GM18499 (cell line): Measurements from ENCODE around the gene GOLGA6B.
"Not testable (repeated sequence)": the region's sequence is repeated elsewhere in the genome, so short reads cannot be mapped to it uniquely, and the experiment has no call there.

Source experiments
- ATAC-seq: cut with Tn5 transposase; IDR thresholded peaks from one replicate; pipeline ENCODE4 v1.9.1; 2021; ENCODE audit warnings: moderate number of reproducible peaks; ENCODE audit not compliant: insufficient read depth, unreplicated experiment

The GOLGA6B gene

GRCh38 chr15:72661081-72661480, 6.6 kb downstream of the GOLGA6B start:
- not testable (repeated sequence) for ATAC-seq

GRCh38 chr15:72663931-72664330, 9.4 kb downstream of the GOLGA6B start:
- not testable (repeated sequence) for ATAC-seq

DNA sequence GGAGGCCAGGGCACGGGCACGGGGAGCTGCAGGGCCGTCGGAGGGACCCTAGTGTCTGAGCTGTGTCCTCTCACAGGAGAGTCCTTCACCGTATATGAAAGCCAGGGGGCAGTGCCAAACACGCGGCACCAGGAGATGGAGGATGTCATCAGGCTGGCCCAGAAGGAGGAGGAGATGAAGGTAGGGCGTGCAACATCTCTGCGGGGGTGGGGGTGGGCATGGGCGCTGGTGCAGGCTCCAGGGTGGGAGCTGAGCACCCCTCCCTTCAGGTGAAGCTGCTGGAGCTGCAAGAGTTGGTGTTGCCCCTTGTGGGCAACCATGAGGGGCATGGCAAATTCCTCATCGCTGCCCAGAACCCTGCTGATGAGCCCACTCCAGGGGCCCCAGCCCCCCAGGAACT, 11.2 kb downstream of the GOLGA6B start:
- not testable (repeated sequence) for ATAC-seq

DNA sequence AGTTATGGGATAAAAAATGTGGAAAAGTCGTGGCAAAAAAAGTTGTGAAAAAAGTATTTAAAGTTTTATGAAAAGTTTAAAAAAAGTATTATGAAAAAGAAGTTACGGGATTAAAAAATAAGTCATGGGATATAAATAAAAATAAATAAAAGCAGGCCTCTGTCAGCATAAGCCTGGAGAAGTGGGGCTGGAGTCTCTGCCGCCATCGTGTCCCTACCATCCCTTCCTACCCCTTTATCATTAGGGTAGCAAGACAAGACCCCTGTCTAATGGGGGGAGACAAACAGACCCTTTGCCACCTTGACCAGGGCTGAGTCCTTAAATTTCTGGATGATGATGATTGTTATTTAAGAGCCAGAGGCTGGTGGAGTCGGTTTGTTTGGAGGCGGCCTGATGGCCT, 15.3 kb downstream of the GOLGA6B start:
- ATAC-seq, result not testable (repeated sequence)

DNA sequence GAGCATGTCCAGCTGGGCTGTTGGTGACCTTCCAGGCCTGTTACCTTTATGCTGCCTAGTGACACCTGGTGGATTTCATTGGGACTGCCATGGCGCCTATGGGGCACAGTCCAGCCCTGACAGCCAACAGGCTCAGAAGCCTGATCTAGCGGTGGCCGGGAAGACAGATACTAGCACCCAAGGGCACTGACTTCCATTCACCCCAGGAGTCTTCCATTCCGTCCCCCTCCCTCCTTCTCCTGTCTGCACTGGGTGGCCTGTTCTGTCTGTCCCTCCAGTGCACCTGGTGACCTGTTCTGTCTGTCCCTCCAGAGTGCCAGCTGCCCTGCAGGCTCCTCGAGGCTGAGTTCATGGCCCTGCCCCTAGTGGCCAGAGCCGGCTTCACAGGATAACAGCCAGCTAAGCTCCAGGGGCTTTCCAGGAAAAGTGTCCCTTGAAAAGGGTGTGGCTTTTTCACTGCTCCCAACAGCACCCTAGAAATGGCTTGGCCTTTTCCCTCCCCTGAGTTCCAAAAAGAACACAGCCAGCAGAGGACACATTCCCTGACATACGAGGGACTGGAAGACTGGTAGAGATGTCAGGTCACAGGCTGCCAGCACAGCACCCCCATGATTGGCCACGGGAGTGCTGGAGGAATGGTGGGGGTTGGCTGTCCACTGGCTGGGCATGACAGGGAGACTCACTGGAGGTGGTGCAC, 16.3 kb downstream of the GOLGA6B start:
- ATAC-seq, result peak; percentile 75

GRCh38 chr15:72671525-72671924, 17.0 kb downstream of the GOLGA6B start:
- no peak for ATAC-seq

DNA sequence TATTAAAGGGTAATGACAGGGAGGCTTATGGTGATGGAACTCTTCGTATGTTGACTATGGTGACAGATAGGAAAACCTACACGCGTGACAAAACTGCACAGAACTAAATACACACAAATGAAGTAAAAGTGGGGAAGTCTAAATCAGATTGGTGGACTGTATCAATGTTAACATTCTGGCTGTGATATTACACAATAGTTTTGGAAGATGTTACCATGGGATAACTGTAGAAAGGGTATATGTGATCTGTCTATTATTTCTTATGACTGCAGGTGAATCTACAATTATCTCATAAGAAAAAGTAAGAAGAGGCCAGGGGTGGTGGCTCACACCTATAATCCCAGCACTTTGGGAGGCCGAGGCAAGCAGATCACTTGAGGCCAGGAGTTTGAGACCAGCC, 22.3 kb downstream of the GOLGA6B start:
- no peak for ATAC-seq

DNA sequence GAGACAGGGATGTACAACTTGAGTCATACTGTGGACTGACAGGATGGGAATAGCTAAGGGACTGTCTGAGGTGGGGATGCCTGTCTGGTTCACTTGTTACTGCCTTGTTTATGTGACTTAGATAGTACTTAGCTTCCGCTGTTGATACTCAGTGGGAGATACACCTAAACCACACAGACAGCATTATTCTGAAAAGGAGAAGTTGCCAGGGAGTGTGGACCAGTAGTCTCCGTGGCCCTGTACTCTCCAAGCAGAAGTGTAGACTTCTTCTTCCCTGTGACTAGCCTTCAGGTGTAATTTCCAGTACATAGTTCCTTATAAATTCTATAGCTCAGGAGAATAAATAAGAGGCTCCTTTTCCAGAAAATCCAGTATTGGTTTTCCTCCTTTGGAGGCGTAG, 26.4 kb downstream of the GOLGA6B start:
- ATAC-seq, result no peak

- ATAC-seq, result no peak
These were observed 28.3 kb downstream of the GOLGA6B start for GRCh38 chr15:72682772-72683171.

DNA sequence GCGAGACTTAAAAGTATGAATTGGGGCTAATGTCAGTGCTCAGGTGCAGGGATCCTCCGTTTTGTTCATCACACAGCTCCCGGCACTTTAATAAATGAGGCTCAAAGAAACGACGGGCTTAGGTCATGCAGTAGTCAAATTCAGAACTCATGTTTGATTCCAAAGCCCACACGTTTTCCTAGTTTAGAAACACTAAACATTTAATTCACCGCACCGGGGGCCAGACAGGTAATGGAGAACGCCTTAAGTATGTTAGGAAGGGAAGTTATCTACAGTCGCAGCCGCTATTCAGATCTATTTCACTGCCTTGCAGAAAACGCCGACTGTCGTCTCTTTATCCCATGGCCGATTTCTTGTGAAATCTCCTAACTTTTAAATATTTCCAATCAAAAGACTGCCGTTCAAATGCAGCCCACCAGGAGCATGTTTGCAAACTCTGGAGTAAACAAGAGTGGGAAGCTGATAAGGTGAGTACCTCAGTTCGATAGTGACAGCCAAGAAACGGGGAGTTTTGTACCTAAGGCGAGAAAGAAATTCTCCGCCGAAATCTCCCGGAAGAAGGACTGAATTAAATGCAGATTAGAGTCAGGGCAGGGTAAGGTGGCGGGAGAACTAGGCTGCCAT, 30.9 kb downstream of the GOLGA6B start:
- ATAC-seq, result no peak

GRCh38 chr15:72685925-72686794, 31.7 kb downstream of the GOLGA6B start, which contains the start of the genes BBS4 and HIGD2B:
Gene BBS4, plus strand, starts transcription at chr15:72686207. Its CDS starts 21 bp downstream, at chr15:72686228.
Gene HIGD2B, minus strand, starts transcription at chr15:72686182. Its CDS starts 9,808 bp downstream, at chr15:72676374.
- peak; percentile 81 for ATAC-seq

GRCh38 chr15:72688697-72689096, 34.2 kb downstream of the GOLGA6B start:
- no peak for ATAC-seq

- ATAC-seq, result no peak
These were observed 36.4 kb downstream of the GOLGA6B start for GRCh38 chr15:72690938-72691337.

GRCh38 chr15:72698938-72699337, 44.4 kb downstream of the GOLGA6B start:
- ATAC-seq, result no peak

GRCh38 chr15:72700076-72700475, 45.6 kb downstream of the GOLGA6B start:
- no peak for ATAC-seq

DNA sequence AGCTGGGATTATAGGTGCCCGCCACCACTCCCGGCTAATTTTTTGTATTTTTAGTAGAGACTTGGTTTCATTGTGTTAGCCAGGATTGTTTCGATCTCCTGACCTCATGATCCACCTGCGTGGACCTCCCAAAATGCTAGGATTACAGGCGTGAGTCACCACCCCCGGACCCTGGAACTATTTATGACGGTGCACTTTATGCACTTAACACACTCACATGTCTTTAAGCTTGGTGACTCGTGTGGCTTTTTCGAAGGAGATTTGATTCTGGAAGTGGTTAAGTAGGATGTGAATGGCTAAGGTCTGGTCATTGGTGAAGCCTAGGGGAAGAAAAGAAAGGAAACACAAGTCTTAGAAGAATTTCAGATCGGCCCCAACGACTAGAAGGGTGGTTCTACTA, 51.8 kb downstream of the GOLGA6B start:
- ATAC-seq, result no peak

- not testable (repeated sequence) for ATAC-seq
These were observed 54.2 kb downstream of the GOLGA6B start for GRCh38 chr15:72708551-72709303.
